ENCODE measurements around the gene SIGLEC12. TPM values are rescaled to one million over a fixed set of nuclear protein-coding genes. Genes with fewer than 3 reads are reported as not detected.

SIGLEC12 gene
- total RNA-seq, 4 donors from 2014 or later: 0.31 to 0.85 TPM; not detected in 2

- H3K4me1 ChIP-seq: no peaks in the 10 kb centered on the region
- no peak overlapping the region for H3K4me3 ChIP-seq
- H3K27me3 ChIP-seq: peaks cover 45% of the 10 kb centered on the region
- H3K36me3 ChIP-seq: no peaks in the 10 kb centered on the region
- no peak for ATAC-seq
- H3K9me3 ChIP-seq: no peaks in the 10 kb centered on the region
- no peak for TF ChIP-seq POLR2AphosphoS5 (IDR thresholded peaks at IDR 0.05)
- TF ChIP-seq CTCF (IDR thresholded peaks at IDR 0.05): no peak
- TF ChIP-seq POLR2A (IDR thresholded peaks at IDR 0.05): no peak
- TF ChIP-seq EP300 (IDR thresholded peaks at IDR 0.05): no peak
- H3K27ac ChIP-seq: no peak overlapping the region
- WGBS, 2 donors (ENCODE audit: low coverage in 1 of 2): 45 to 77% methylated on average over 3 to 5 of the region's 8 CpGs
Measured at GRCh38 chr19:51524666-51525264, 23.2 kb upstream of the SIGLEC12 start.

GRCh38 chr19:51521781-51522180 is 20.2 kb upstream of the SIGLEC12 start:
- 43 to 57% methylated on average over 1 to 2 of the region's 2 CpGs for WGBS, 2 donors (ENCODE audit: low coverage in 1 of 2)
- no peak for TF ChIP-seq POLR2AphosphoS5 (IDR thresholded peaks at IDR 0.05)
- TF ChIP-seq EP300 (IDR thresholded peaks at IDR 0.05): no peak
- no peak for TF ChIP-seq CTCF (IDR thresholded peaks at IDR 0.05)
- peaks cover 43% of the 10 kb centered on the region for H3K27me3 ChIP-seq
- no peaks in the 10 kb centered on the region for H3K36me3 ChIP-seq
- H3K27ac ChIP-seq: no peak overlapping the region
- ATAC-seq: no peak
- peaks cover 0 to 9% (median 0%) of the 10 kb centered on the region in 3 donors for H3K9me3 ChIP-seq
- H3K4me1 ChIP-seq: no peaks in the 10 kb centered on the region
- no peak overlapping the region for H3K4me3 ChIP-seq

GRCh38 chr19:51521357-51521756 is 19.8 kb upstream of the SIGLEC12 start:
- WGBS, 2 donors (ENCODE audit: low coverage in 1 of 2): 77 to 90% methylated on average over 2 of the region's 2 CpGs
- H3K27ac ChIP-seq: no peak overlapping the region
- TF ChIP-seq POLR2A (IDR thresholded peaks at IDR 0.05): no peak
- no peak for TF ChIP-seq EP300 (IDR thresholded peaks at IDR 0.05)
- no peak for TF ChIP-seq POLR2AphosphoS5 (IDR thresholded peaks at IDR 0.05)
- no peak for TF ChIP-seq CTCF (IDR thresholded peaks at IDR 0.05)

GRCh38 chr19:51520728-51521127 is 19.1 kb upstream of the SIGLEC12 start:
- Histone ChIP-seq H3K9me3 (peaks cover 0 to 9% (median 0%) of the 10 kb centered on the region in 3 donors), H3K27ac (no peak overlapping the region), H3K4me1 (no peaks in the 10 kb centered on the region), H3K27me3 (peaks cover 38% of the 10 kb centered on the region), H3K36me3 (no peaks in the 10 kb centered on the region), H3K4me3 (no peak overlapping the region)
- WGBS, 2 donors (ENCODE audit: low coverage in 1 of 2): 44 to 78% methylated on average over 1 to 2 of the region's 2 CpGs
- no peak for TF ChIP-seq EP300 (IDR thresholded peaks at IDR 0.05)
- TF ChIP-seq POLR2A (IDR thresholded peaks at IDR 0.05): no peak
- no peak for TF ChIP-seq CTCF (IDR thresholded peaks at IDR 0.05)
- no peak for ATAC-seq

More at GRCh38 chr19:51521357-51521756, 19.8 kb upstream of the SIGLEC12 start:
- Histone ChIP-seq H3K27me3 (peaks cover 43% of the 10 kb centered on the region), H3K36me3 (no peaks in the 10 kb centered on the region), H3K4me1 (no peaks in the 10 kb centered on the region), H3K4me3 (no peak overlapping the region), H3K9me3 (peaks cover 0 to 9% (median 0%) of the 10 kb centered on the region in 3 donors)
- no peak for ATAC-seq

GRCh38 chr19:51514866-51515481 is 13.4 kb upstream of the SIGLEC12 start:
- Histone ChIP-seq H3K27me3 (peaks cover 49% of the 10 kb centered on the region), H3K4me3 (no peak overlapping the region), H3K9me3 (peaks cover 0 to 9% (median 0%) of the 10 kb centered on the region in 3 donors), H3K36me3 (no peaks in the 10 kb centered on the region), H3K4me1 (no peaks in the 10 kb centered on the region), H3K27ac (no peak overlapping the region)
- ATAC-seq: no peak
- TF ChIP-seq POLR2AphosphoS5 (IDR thresholded peaks at IDR 0.05) (no peak), CTCF (IDR thresholded peaks at IDR 0.05) (peak; percentile 34 to 62 (median 41))
- 8 to 19% methylated on average over 3 of the region's 3 CpGs for WGBS, 2 donors (ENCODE audit: low coverage in 1 of 2)

All from gastroesophageal sphincter (tissue), 4 donors.